HPDE6-E6E7 (cell line): ENCODE data around the gene GNPTAB.

Source experiments
- DNase-seq: peaks from one replicate; pipeline ENCODE4 v3.0.0; 2011; ENCODE audit warnings: missing footprints; ENCODE audit errors: extremely low spot score

The GNPTAB gene

GRCh38 chr12:101804409-101804808 lies 26.4 kb downstream of the GNPTAB start:
- DNase-seq: no peak

- no peak for DNase-seq
Observed at GRCh38 chr12:101803978-101804377, 26.8 kb downstream of the GNPTAB start.

GRCh38 chr12:101802486-101802885 lies 28.3 kb downstream of the GNPTAB start:
- no peak for DNase-seq

DNA sequence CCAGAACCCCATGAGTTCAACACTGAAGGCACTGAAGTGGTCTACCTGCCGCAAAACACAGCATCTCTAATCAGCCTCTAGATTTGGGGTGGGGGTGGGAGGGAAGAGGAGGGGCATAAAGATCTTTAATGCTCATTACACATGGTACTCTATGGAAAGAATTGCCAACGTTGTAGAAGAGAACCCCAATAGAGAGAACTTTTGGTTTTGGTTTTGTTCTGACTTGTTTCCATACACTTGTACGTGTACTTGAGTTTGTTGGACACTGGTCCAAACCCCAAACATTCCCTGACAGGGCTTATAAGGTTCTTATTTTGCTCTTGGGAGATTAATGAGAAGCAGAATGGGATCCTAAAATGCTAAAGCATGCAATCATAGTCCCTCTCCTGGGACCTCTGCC lies 31.0 kb downstream of the GNPTAB start:
- DNase-seq: no peak

DNA sequence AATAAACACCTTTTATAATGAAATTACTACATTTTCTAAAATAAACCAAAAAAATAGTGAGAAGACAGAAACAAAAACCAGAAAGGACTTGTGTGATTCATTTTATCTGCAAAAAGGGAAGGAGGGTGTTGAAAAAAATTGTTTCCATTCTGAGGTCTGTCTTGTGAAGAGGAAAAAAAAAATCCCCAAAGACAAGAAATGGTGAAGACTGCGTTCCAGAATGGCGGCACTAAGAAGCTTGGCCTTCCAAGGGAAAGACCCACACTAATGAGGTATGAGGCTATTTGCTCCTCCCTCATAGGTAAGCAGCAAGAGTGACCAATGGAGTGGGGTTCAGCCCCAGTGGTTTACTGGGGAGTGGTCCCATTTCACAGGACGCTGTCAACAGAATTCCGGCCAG lies 35.0 kb downstream of the GNPTAB start:
- no peak for DNase-seq

DNA sequence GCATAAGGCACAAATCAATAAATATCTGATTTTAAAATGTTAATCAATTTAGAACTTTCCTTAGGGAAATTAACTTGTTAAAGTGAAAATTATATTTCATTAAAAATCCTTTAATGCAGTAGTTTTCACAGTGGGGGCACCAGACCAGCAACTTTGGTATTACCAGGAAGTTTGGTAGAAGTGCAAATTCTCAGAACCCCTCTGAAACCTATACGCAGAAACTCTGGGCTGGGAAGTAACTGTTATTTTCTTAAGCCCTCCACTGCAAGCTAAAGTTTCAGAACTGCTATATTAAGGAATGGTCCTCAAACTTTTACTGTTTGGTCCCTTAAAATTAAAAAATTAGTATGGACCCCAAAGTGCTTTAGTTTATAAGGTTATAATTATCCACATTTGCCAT lies 35.7 kb downstream of the GNPTAB start:
- DNase-seq: no peak

- no peak for DNase-seq
Observed at GRCh38 chr12:101794574-101794973, 36.2 kb downstream of the GNPTAB start.

DNA sequence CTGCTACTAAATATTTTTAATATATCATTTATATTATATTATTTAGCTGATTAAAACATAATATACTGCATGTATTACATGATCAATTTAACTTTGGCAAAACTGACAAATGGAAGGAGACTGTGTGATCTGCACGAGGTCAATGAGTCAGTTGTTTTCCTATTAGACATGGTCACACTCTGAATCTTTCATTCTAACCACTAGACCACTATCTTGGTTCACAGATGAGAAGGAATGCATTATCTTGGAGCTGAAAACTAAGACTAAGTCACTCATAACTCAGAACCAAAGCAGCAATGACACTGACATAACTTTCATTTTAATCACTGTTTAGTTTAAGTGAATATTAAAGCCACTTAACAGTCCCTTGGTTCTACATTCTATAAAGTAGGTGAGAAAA lies 37.4 kb downstream of the GNPTAB start:
- DNase-seq: no peak

GRCh38 chr12:101792046-101792931 lies 38.5 kb downstream of the GNPTAB start:
- DNase-seq: no peak

- DNase-seq: no peak
Observed at GRCh38 chr12:101789171-101789570, 41.6 kb downstream of the GNPTAB start.

DNA sequence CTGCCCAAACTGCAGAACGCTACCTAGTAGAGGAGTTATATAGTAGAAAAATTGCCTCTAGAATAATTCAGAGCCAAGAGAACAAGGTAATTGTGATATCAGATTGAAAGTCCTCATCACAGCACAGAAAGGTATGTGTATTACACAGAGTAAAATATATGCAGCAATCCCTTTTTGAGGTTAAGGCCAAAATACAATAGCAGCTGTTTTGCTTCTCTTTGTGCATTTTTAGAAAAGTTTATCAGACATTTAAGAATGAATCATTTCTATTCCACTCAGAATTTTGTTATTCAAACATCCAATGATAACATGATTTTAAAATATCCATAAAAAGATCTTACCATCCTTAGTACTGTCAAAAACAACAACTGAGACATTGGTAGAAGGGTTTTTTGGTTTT lies 45.1 kb downstream of the GNPTAB start:
- no peak for DNase-seq

- DNase-seq: no peak
Observed at GRCh38 chr12:101784376-101784775, 46.4 kb downstream of the GNPTAB start.

GRCh38 chr12:101783838-101784237 lies 46.9 kb downstream of the GNPTAB start:
- no peak for DNase-seq

GRCh38 chr12:101783150-101783549 lies 47.6 kb downstream of the GNPTAB start:
- DNase-seq: no peak

DNA sequence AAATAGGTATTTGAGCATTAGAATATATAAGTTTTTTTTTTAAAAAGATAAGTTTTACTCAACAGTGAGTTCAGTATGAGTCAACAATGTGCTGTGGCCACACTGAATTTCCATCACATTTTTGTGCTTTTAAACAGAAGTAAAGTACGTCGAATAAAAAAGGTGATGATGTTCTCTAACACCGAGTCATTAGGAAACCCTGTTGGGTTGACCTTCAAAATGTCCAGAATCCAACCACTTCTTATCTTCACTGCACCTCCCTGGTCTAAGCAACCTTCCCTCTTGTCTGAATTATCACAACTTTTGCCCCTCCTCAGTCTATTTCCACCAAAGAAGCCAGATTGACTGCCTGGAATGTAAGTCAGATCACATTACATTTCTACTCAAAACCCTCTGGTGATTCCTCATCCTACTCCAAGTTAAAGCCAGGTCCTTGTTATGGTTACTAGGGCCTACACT lies 48.5 kb downstream of the GNPTAB start:
- DNase-seq: no peak

- no peak for DNase-seq
Observed at GRCh38 chr12:101781834-101782233, 48.9 kb downstream of the GNPTAB start.

DNA sequence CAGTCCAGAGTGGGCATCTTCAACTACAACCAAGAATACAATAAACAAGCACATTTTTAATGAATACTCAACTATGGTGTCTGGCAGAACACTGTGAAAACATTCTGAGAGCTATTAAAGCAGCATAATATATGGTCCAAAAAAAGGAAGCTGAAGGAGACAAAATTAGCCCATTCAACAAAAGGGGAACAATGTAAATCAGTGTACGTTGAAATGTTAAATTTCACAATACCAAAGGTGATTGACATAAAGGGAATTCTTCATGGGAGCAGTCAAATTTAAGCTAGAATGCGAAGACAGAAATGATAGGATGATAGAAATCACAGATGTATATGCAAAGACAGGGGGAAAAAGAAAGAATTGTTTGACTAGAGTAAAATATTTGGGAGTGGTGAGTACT lies 50.2 kb downstream of the GNPTAB start:
- no peak for DNase-seq

GRCh38 chr12:101779626-101780025 lies 51.1 kb downstream of the GNPTAB start:
- no peak for DNase-seq

DNA sequence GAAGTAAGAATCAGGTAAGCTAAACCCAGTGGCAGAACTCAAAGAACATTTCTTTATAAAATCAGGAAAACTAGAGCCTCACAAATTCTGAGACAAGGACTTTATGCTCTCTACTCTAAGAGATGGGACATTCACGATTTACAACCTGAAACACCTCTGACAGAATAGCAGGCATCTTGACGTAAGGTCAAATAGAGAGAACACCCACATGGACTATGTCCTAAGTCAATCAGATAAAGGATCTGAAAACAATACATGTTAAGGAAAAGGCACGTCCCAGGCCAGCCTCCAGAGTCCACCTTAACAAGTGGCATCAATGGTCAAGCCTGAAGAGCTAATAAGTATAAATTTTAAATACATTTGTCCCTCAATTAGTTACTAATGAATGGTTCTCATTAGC lies 51.6 kb downstream of the GNPTAB start:
- DNase-seq: no peak

DNA sequence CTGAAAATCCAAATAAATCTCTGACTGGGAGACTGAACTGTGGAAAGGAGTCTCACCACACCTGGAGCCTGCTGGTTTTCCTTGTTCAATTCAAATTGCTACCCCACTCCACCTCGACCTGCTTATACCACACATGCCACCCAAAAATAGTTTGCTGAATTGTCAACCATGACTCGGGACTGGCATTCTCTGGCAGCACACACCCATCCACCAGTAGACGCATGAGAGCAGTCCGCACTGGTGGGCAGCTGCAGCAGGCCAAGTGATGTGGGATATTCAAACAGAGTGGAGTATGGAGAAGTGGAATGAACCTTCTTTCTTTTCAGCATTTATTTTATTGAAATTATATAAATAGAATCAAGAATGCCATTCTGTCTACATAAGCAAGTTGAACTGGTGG lies 52.8 kb downstream of the GNPTAB start:
- no peak for DNase-seq

GRCh38 chr12:101777485-101777884 lies 53.3 kb downstream of the GNPTAB start:
- no peak for DNase-seq

DNA sequence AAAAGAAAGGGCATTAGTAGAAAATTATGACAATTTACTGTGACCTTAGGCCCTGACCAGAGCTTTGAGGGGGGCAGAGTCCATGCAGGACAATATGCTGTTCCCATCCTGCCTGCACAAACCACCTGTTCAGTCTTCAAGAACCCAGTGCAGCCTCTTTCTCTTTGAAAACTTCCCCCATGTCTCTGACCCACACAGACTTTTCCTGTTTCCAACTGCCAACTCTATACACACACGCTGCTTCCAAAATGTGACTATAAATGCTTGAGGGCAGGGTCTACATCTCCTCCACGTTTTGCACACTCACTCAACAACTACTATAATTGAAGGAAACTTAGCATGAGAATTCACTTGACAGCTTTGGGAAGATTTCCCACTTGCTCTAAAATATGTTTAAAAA lies 54.9 kb downstream of the GNPTAB start:
- DNase-seq: no peak

DNA sequence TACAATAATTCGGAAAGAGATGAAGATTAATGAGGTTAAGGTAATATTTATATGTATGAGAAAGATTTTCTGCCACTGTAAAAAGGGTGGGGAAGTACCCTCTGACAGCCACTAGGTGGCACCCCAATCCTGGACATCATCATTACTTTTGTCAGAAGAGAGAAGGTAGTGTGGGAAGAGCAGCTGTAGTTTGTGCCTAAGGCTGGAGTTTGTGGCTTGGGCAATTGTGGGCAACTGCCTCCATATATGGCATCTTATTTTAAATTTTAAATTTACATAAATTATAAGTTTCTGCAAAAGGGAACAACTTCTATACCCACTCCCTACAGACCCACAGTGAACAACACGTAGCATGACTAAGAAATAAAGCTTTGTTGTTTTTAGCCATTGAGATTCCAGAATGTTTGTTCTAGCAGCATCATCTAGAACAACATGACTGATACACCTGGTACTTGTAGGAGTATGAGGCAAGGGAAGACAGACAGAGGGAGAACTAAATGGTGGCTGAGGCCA lies 57.1 kb downstream of the GNPTAB start:
- peak; percentile 50 for DNase-seq
